Adrenal gland (tissue), 12 donors: ENCODE results near the gene IQGAP3. TPM values are rescaled to one million over a fixed set of nuclear protein-coding genes. Genes with fewer than 3 reads are reported as not detected.

Source experiments
- DNase-seq, 7 donors: peaks; one replicate each; pipeline ENCODE4 v3.0.0-alpha.2; 2019 to 2020
- H3K27ac ChIP-seq, 5 donors: fragments of 200-600 bp; sonication (generic) in 4 of 5; 1 replicate in 3 of 5; 2 replicates in 2 of 5; pipeline versions ENCODE4 v1.5.1 to v1.8.0; 2016 to 2020; ENCODE audit warnings: mild to moderate bottlenecking in 1 of 5
- H3K27me3 ChIP-seq: fragments of 200-600 bp; 2 replicates; pipeline ENCODE4 v1.8.0; 2021
- H3K36me3 ChIP-seq, 2 donors: fragments of 200-600 bp; replicated peaks in 1 of 2; 1 replicate in 1 of 2; 2 replicates in 1 of 2; pipeline versions ENCODE4 v1.5.1 to v1.8.0; 2018 to 2022
- H3K4me1 ChIP-seq, 2 donors: fragments of 200-600 bp; replicated peaks in 1 of 2; 1 replicate in 1 of 2; 2 replicates in 1 of 2; pipeline versions ENCODE4 v1.5.1 to v1.8.0; 2018 to 2021
- H3K4me3 ChIP-seq, 4 donors: fragments of 200-600 bp; sonication (generic) in 3 of 4; one replicate each; pipeline ENCODE4 v1.5.1; 2016 to 2018
- H3K9me3 ChIP-seq, 3 donors: fragments of 200-600 bp; sonication (generic) in 1 of 3; replicated peaks in 1 of 3; 1 replicate in 2 of 3; 2 replicates in 1 of 3; pipeline versions ENCODE4 v1.5.1 to v1.8.0; 2016 to 2021
- POLR2A ChIP-seq, 2 donors: fragments of 450-650 bp; IDR thresholded peaks; one replicate each; pipeline ENCODE4 v1.6.1; 2017; ENCODE audit warnings: antibody characterized with exemption in 2 of 2, mild to moderate bottlenecking in 2 of 2, moderate library complexity in 1 of 2
- WGBS, 4 donors: extraction: QIAGEN DNeasy Blood & Tissue Kit in 2 of 4; methylation state at CpG; one replicate each; pipeline versions ENCODE4 v1.1.5 to v1.1.7; 2013 to 2017; 5-methylcytosine and 5-hydroxymethylcytosine counted together
- intact Hi-C, 2 donors: fragments of 100-400 bp; cut with DNase I; formaldehyde crosslinking; loops; one replicate each; pipeline versions ENCODE4 v1.14.1 to v1.15.0; 2022 to 2023
- polyA plus RNA-seq, 3 donors: library from polyadenylated mRNA; stranded (reverse); fragments of 200-250 nt in 2 of 3; fragments of 350-450 nt in 1 of 3; fragmentation: Illumina TruSeq in 1 of 3; extraction: RNeasy Lipid Tissue Mini Kit (QIAGEN cat#74804) in 1 of 3; gene quantifications; one replicate each; pipeline ENCODE4 v1.2.3, GENCODE V29; 2013 to 2014
- total RNA-seq, 9 donors: library from RNA; depleted of rRNA in 4 of 9; stranded (reverse); fragments of >200 nt in 4 of 9; fragments of 120-200 nt in 1 of 9; fragmentation: NEBNext Ultra II Directional in 1 of 9; extraction: Animal tissue kit (Norgen Biotek cat#: 25700) in 1 of 9; gene quantifications; one replicate each; pipeline versions ENCODE4 v1.1.0 to v1.2.4, GENCODE V29; 2013 to 2023
- TF ChIP-seq, protein P1 (sequence below), 6 experiments: fragments of 450-650 bp in 4 of 6; fragments of 200-600 bp in 2 of 6; sonication (generic) in 1 of 6; IDR thresholded peaks; 1 replicate in 5 of 6; 2 replicates in 1 of 6; pipeline versions ENCODE4 v1.5.1 to v1.8.0; 2016 to 2021; ENCODE audit warnings: antibody characterized with exemption in 6 of 6, mild to moderate bottlenecking in 2 of 6, moderate library complexity in 1 of 6
- donor health status: healthy with polysubstance abuse.
- donor health status: Bipolar disorder and iron deficiency.
- donor health status: DM: yes; HTN: yes; CAD: no.
- donor health status: DM: no; HTN: no; CAD: no.
- donor health status: DM: no; HTN: no; CAD: no.
- donor health status: DM: yes; HTN: yes; CAD: no.

Gene IQGAP3
- total and polyA plus RNA-seq, 12 donors = 0.16 to 5.3 (median 0.80) TPM

DNA sequence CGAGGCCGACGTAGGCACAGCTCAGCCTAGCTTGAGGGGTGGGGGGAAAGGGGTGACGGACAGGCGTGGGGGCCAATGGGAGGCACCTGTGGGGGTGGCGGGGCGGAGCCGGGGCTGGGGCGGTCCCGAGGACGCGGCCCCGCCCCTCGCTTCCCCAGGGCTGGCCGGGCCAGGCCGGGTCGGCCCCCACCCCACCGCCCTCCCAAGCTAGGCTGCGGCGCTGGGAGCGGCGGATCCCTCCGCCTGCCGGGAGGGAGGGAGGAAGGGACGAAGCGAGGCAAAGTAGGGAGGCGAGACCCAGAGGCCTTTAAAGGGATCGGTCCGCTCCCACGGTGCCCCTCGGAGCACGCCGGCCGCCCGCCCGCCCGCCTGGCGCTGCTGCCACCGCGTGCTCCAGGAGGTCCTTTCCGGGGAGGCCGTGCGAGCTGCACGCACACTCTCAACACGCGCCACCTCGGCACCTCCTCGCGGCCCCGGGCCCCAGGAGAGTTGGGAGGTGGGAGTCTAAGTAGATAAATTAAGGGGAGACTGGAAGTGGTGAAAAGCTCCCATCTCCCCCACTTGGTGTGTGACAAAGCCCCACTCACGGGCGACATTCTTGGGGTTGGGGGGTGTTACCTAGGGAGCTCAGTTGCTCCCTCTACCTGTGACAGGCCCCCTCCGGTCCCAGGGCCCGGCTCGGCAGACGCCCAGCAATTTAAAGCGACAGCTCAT lies 71.4 kb downstream of the IQGAP3 start:
- Histone ChIP-seq H3K36me3 (no peaks in the 10 kb centered on the region), H3K4me1 (peaks cover 73 to 74% of the 10 kb centered on the region in 2 donors), H3K27me3 (no peaks in the 10 kb centered on the region), H3K4me3 (peak overlapping the region in 2 of 4 donors; percentile 97 to 99), H3K9me3 (no peaks in the 10 kb centered on the region), H3K27ac (peak overlapping the region; percentile 99 to 100 (median 100))
- 0% methylated on average over 6 to 57 of the region's 57 CpGs for WGBS, 4 donors
- intact Hi-C loops = loop anchor here in 1 of 2 donors (5.0 kb wide), 1 partner anchor 44 kb away; no protein-coding TSS in a partner anchor
- DNase-seq = peak; percentile 95 to 97 (median 96)
- TF ChIP-seq, protein P1, sequence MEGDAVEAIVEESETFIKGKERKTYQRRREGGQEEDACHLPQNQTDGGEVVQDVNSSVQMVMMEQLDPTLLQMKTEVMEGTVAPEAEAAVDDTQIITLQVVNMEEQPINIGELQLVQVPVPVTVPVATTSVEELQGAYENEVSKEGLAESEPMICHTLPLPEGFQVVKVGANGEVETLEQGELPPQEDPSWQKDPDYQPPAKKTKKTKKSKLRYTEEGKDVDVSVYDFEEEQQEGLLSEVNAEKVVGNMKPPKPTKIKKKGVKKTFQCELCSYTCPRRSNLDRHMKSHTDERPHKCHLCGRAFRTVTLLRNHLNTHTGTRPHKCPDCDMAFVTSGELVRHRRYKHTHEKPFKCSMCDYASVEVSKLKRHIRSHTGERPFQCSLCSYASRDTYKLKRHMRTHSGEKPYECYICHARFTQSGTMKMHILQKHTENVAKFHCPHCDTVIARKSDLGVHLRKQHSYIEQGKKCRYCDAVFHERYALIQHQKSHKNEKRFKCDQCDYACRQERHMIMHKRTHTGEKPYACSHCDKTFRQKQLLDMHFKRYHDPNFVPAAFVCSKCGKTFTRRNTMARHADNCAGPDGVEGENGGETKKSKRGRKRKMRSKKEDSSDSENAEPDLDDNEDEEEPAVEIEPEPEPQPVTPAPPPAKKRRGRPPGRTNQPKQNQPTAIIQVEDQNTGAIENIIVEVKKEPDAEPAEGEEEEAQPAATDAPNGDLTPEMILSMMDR (IDR thresholded peaks at IDR 0.05) = peak in 5 of 6 experiments; percentile 14 to 48 (median 39)
- TF ChIP-seq POLR2A (IDR thresholded peaks at IDR 0.05) = peak; percentile 90 to 98

DNA sequence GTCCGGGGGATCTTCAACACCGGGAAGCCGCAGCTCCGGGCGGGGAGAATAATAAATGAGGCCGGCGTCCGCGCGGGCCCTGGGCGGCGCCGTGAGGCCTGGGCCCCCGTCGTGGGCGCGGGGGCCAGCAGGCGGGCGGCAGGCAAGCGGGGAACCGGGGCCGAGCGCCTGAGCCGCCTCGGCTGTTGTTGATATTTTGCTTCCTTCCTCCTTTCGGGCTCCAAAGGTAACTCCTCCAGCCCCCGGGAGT lies 71.9 kb downstream of the IQGAP3 start, which contains the start of gene MEF2D:
TSS of gene MEF2D (minus strand) at position 233 of the 250 bp plus-strand sequence. CDS start 17,483 bp downstream, outside the sequence.
- peak within 1 kb of the TSS; percentile 95 to 99 (median 96) for H3K4me3 ChIP-seq
- DNase-seq = no peak
- WGBS, 4 donors = 0% methylated on average over 9 to 27 of the region's 27 CpGs; no CpG with 5 or more reads in 1 of the 4 donors
- peak within 1 kb of the TSS; percentile 99 to 100 (median 100) for H3K27ac ChIP-seq
- no peaks in the 10 kb centered on the region for H3K9me3 ChIP-seq
- H3K27me3 ChIP-seq = no peaks in the 10 kb centered on the region
- TF ChIP-seq, protein P1 (IDR thresholded peaks at IDR 0.05) = no peak
- TF ChIP-seq POLR2A (IDR thresholded peaks at IDR 0.05) = peak; percentile 53 to 94
- no peaks in the 10 kb centered on the region for H3K36me3 ChIP-seq
- intact Hi-C loops = loop anchor here in 1 of 2 donors (5.0 kb wide), 1 partner anchor 43 kb away; no protein-coding TSS in a partner anchor
- peaks cover 71 to 74% of the 10 kb centered on the region in 2 donors for H3K4me1 ChIP-seq

DNA sequence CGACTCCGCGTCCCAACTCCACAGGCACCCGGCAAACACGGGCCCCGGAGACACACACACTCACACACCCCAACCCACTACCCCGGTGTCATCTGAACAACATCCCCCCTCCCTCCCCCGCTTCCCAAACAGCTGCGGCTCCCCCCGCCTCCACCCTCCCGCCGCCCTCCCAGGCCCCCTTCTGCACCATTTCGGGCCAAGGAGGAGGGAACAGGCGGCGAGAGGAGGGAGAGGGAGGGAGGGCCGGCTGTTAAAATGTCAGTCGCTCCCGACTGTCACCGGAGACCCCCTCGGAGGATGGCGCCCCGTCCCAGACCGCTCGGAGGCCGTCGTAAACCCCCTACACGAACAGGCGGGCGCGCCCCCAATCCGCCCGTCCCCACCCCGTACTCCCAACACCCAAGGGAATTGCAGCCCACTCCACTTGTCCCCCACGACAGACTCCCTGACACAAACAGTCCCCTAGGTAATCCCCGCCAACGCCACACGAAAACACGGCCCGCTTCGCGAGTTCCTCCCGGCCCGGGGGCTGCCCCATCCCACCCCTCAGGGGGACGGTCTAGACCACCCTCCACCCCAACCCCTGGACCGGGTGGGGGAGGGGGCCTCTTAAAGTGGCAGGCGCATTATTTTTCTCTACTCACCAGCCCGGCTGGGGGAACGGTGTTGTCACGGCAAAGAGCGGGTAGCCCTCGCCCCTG lies 72.4 kb downstream of the IQGAP3 start:
- H3K4me1 ChIP-seq = peaks cover 73 to 78% of the 10 kb centered on the region in 2 donors
- H3K27me3 ChIP-seq = no peaks in the 10 kb centered on the region
- peak overlapping the region; percentile 98 to 100 (median 100) for H3K27ac ChIP-seq
- H3K4me3 ChIP-seq = peak overlapping the region; percentile 95 to 99 (median 96)
- peak; percentile 70 to 81 (median 72) for DNase-seq
- TF ChIP-seq, protein P1 (IDR thresholded peaks at IDR 0.05) = no peak
- TF ChIP-seq POLR2A (IDR thresholded peaks at IDR 0.05) = no peak
- no peaks in the 10 kb centered on the region for H3K36me3 ChIP-seq
- no peaks in the 10 kb centered on the region for H3K9me3 ChIP-seq
- WGBS, 4 donors = 0 to 1% (median 1%) methylated on average over 11 to 51 of the region's 51 CpGs; no CpG with 5 or more reads in 1 of the 4 donors
- intact Hi-C loops = loop anchor here in 1 of 2 donors (5.0 kb wide), 1 partner anchor 43 kb away; no protein-coding TSS in a partner anchor

DNA sequence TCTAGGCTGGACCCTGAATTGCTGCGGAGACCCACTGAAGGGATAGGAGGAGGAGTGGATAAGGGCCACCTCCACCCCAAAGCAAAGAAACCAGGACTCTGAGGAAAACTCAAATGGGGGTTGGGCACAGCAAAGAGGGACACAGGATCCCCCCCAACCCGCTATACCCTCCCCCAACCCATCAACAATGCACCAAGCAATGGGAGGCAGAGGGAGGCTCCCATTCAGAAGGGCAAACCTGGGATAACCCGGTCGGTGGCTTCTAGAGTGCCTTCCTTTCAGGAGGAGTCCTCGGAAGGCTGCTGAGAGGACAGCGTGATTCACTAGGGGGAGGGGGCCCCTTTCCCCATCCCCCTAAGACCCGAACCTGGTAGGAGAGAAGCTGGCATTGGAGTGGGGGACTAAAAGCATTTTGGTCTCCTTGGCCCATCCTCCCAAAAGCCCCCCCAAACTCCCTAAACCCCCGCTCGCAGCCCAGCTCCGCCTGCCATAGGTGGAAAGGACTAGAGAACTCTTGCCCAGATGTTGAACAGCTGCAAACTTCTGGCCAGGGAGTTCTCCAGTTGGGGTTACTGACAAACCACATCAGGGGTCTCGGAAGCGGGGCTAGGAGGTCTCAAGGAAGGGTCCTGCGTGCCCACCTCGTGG lies 73.0 kb downstream of the IQGAP3 start:
- Histone ChIP-seq H3K4me1 (peaks cover 74 to 79% of the 10 kb centered on the region in 2 donors), H3K9me3 (no peaks in the 10 kb centered on the region), H3K27ac (peak overlapping the region; percentile 77 to 100 (median 100)), H3K27me3 (no peaks in the 10 kb centered on the region), H3K4me3 (peak overlapping the region; percentile 31 to 99 (median 73)), H3K36me3 (no peaks in the 10 kb centered on the region)
- WGBS, 4 donors = 0 to 3% (median 1%) methylated on average over 4 to 14 of the region's 14 CpGs
- DNase-seq = peak in 6 of 7 donors; percentile 50 to 68 (median 57)
- TF ChIP-seq, protein P1 (IDR thresholded peaks at IDR 0.05) = no peak
- intact Hi-C loops = no loop called here
